Measurements from ENCODE around the gene HSPA4L.

Gene HSPA4L

DNA sequence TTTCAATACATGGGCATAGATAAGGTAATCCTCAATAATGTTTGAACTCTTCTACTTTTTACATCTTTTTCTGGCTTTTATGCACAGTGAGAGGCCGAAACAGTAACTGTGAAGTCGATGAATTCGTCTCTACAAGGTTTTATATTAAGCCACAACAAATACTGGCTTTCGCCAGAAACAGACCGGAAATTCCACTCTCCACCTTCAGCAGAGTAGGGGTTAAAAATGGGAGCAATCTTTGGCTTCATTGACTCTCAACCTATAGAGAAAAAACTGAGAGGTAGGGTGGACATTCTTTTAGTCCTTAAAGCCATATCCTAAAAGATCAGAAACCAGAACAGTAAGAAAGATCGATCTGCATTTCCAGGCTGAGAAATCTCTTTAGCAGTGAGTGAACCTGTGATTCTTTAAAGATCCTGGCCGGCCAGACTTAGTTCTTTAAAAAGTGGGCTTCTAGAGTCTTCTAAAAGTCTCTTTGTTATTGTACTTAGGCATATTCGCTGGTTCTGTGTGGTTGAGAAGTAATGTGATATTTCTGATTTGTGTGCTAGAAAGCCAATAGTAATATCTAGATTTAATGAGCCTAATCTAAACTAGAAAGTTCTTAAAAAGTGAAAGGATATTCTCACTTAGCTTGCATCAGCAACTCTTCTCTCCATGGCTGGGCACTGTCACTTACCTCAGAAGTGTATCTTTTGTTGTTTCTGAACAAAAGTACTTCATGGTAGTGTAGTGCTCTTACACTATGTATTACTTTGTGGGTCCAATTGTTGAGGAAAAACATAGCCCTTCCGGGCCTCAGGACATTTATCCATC lies 2.0 kb downstream of the HSPA4L start:
- no peak for DNase-seq

DNA sequence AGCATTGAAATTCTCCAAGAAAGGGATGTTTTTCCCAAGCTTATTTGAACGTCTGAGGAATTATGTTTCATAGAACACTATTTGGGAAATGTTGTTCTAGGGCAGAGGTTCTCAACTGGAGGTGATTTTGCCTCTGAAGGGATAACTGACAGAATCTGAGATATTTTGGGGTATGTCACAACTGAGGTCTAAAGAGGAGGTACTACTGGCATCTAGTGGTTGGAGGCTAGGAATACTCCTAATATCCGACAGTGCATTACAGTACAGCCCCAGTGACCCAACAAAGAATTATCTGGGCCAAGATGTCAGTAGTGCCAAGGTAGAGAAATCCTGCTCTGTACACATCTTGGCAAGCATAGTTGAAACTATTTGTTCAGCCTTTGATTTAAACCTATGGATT lies 6.4 kb downstream of the HSPA4L start:
- no peak for DNase-seq

GRCh38 chr4:127791391-127791790 lies 9.3 kb downstream of the HSPA4L start:
- no peak for DNase-seq

- no peak for DNase-seq
Observed at GRCh38 chr4:127793528-127793927, 11.4 kb downstream of the HSPA4L start.

DNA sequence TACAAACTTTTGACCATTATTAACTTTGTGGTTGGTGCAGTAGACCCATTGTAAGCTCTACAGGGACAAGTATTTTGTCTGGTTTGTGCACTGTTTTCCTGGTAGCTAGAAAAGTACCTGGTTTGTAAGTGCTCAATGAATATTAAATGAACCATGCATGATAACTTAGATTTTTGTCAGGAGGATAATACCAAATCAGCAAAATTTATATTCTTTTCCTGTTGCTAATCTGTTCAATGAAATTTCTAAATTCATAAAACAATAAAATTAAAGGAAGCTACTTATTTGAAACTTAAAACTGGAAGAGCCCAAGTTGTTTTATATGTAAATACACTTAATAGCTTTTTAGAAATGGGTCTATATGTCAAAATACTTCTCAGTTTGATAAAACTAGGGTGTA lies 17.6 kb downstream of the HSPA4L start:
- DNase-seq, result no peak

GRCh38 chr4:127809173-127809800 lies 27.2 kb downstream of the HSPA4L start:
- DNase-seq, result no peak

DNA sequence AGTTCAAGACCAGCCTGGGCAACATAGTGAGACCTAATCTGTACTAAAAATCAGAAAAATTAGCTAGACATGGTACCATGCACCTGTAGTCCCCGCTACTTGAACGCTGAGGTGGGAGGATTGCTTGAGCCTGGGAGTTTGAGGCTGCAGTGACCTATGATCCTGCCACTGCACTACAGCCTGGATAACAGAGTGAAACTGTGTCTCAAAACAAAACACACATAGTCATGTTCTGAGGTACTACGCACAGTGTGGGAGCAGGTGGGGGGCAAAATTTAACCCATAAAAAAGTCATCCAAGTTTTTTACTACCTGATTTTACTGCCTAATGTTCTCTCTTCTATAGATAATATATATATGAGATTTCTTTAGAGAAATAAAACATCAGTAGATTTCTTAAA lies 28.4 kb downstream of the HSPA4L start:
- DNase-seq, result no peak

DNA sequence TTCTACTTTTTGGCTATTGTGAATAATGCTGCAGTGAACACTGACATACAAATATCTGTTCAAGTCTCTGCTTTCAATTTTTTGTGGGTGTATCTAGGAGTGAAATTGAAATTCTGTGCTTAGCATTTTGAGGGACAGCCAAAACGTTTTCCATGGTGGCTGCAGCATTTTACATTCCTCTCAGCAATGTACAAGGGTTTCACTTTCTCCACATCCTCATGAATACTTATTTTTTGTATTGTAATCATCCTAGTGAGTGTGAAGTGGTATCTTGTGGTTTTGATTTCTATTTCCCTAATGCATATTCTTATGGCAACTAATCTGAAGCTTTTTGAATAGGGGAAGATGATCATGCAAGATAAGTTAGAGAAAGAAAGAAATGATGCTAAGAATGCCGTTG lies 40.3 kb downstream of the HSPA4L start:
- no peak for DNase-seq

DNA sequence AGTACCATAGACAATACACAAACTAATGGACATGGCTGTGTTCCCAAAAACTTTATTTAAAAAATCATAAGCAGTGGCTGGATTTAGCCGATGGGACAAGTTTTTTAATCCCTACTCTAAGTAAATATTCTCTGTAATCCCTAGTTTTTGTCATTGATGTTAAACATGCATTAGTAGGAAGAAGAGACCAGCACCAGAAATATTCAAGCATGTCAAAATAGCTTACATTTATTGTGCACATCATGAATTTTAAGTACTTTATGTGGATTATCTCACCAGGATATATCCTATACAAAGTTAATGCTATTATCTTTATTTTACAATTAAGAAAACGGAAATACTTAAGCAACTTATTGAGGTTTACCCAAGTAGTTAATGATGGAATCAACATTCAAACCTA lies 46.0 kb downstream of the HSPA4L start:
- no peak for DNase-seq

- no peak for DNase-seq
Observed at GRCh38 chr4:127829014-127829413, 46.9 kb downstream of the HSPA4L start.

DNA sequence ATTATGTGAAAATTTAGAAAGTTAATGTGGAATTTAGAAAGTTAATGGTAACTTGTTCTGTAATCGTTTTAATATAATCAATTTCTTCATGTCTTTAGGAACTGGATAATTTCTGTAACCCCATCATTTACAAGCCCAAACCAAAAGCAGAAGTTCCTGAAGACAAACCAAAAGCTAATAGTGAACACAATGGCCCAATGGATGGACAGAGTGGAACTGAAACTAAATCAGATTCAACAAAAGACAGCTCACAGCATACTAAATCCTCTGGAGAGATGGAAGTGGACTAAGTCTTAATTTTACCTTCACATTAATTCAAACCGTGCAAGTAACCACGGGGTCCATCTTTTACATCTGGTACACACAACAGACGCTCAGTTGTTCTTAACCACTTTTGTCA lies 50.5 kb downstream of the HSPA4L start:
- DNase-seq, result no peak

- no peak for DNase-seq
Observed at GRCh38 chr4:127843704-127844600, 61.8 kb downstream of the HSPA4L start.

DNA sequence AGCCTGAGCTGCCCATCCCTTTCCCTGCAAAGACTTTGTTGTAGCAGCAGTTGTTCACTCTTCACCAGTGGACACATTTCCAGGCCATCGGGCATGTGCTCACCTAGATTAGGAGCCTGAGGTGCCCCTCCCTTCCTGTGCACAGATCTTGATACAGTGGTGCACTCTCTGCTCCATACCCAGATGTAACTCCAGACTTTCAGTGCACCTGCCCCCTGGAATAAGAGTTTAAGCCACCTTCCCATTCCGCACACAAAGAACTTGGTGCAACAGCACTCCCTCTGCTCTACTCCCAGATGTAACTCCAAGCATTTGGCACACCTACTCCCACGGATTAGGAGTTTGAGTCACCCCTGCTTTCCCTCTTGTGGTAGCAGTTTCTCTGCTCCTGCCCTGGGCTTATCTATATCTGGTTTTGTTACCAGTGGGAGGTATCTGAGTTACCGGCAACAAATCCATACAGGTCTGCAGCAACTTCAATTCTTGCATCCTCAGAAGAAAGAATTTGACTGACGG lies 62.5 kb downstream of the HSPA4L start:
- DNase-seq, result no peak

GRCh38 chr4:127846061-127846460 lies 63.9 kb downstream of the HSPA4L start:
- no peak for DNase-seq

DNA sequence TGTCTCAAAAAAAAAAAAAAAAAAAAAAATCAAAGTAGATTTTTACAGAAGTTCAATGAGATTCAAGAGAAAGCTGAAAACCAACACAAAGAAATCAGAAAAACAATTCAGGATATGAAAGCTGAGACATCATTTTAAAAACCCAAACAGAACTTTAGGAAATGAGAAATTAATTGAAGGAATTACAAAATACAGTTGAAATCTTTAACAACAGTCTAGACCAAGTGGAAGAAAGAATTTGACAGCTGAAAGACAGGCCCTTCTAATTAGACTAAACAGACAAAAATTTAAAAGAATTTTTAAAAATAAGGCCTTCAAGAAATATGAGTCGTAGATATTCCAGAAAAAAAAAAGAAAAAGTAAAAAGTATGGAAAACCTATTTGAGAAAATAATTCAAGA lies 64.6 kb downstream of the HSPA4L start:
- no peak for DNase-seq

DNA sequence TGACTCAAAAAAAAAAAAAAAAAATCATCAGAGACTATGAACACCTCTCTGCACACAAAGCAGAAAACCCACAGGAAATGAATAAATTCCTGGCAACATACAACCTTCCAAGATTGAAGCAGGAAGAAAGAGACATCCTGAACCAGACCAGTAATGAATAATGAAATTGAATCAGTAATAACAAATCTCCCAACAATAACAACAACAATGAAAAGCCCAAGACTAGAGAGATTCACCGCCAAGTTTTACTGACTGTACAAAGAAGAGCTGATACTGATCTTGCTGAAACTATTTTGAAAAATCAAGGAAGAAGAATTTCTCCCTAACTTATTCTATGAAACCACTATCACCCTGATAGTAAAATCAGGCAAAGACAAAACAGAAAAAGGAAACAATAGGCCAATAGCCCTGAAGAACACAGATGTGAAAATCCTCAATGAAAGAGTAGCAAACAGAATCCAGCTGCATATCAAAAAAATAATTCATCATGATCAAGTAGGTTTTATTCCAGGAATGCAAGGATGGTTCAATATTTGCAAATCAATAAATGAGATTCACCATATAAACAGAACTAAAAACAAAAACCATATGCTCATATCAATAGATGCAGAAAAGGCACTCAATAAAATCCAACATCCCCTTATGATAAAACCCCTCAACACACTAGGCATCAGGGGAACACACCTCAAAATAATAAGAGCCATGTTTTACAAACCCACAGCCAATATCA lies 67.5 kb downstream of the HSPA4L start:
- no peak for DNase-seq

DNA sequence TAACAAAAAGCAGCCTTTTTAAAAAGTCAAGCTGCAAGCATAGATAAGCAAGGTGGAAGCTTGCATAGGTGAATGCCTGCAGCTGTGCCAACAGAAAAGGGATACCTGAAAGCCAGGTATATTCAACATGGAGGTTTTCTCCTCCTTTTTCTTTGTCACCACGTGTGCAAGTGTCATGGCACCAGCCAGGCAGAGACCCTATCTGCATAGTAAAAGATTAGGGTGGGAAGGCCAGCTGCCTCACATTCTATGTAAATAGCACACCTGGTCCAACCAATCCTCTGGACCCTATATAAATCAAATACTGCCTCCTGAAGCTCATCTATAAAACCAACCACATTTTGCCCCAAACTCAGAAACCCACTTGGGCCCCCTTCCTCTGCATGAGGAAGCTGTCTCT lies 70.5 kb downstream of the HSPA4L start:
- no peak for DNase-seq

GRCh38 chr4:127856196-127856812 lies 74.2 kb downstream of the HSPA4L start:
- DNase-seq, result no peak

DNA sequence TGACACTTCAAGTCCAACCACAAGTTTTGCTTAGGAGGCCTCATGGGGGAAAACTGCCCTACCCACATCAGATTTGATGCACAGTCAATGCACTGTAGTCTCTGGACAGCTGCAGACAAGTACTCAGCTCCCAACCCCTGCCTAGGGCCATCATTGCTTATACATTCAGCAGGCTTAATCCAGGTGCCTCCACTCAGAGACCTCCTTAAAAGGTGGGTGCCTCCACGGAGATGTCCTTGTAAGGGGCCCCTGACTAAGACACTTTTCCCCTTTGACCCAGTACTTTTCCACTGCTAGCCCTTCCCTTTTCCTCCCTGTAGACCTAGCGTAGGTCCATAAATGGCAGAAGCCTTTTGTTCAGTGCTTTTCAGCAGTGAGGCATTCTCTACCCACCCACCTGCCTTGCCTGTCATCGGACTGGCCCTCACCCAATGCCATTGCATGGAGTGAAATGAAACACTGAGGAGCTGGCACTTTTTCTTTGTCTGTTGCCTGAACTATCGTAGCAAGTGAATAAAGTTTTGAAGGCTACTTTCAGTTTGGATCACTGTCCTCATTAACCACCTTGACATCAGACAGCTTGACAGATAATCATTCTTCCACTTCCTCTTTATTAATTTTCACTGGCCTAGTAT lies 74.8 kb downstream of the HSPA4L start:
- DNase-seq, result no peak

DNA sequence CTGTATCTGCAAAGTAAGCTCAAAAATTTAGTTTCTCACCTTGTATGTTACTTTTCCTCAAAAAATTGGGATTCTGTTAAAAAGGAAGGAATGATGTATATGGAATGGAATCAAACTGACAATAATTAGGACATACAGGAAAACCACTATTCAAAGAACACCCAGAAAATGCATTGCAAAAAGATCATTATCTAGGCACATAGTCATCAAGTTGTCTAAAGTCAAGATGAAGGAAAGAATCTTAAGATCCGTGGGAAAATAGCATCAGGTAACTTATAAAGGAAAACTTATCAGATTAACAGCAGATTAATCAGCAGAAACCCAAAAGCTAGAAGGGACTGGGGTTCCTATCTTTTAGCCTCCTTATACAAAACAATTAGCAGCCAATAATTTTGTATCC lies 75.5 kb downstream of the HSPA4L start:
- DNase-seq, result no peak

DNA sequence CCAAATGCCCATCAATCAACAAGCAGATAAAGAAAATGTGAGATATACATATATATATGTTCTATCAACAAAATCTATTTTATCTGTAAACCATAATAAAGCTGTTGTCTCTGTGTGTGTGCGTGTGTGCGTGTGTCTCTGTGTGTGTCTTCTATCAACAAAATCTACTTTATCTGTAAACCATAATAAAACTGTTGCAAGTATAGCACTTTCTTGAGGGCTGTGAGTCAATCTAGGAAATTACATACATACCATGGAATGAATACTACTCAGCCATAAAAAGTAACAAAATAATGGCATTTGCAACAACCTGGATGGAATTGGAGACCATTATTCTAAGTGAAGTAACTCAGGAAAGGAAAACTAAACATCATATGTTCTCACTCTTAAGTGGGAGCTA lies 86.1 kb downstream of the HSPA4L start:
- DNase-seq, result no peak

DNA sequence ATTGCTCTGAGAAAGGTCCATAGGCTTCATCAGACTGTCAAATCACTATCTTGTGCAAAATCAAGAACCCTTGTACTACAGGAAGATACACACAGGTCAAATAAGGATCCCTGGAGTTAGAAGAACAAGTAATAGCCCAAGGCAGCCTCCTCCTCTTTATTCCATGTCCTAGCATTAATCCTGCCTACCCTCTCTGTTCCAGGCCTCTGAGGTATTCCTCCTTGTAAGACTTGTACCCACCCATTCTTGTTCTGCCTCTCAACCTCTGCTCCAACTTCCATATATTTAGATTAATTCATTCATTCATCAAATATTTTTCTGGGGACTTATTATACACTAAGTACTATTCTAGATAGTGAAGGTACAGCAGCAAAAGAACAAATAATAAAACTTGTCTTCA lies 88.2 kb downstream of the HSPA4L start:
- no peak for DNase-seq
